Measurements from ENCODE around the gene F2. TPM values are rescaled to one million over a fixed set of nuclear protein-coding genes. Genes with fewer than 3 reads are reported as not detected.

The F2 gene
- total and polyA plus RNA-seq, 2 of the 13 experiments (the other 11 are each of a cell fraction or from before 2014, with no cell fraction given), result 330 to 801 TPM

DNA sequence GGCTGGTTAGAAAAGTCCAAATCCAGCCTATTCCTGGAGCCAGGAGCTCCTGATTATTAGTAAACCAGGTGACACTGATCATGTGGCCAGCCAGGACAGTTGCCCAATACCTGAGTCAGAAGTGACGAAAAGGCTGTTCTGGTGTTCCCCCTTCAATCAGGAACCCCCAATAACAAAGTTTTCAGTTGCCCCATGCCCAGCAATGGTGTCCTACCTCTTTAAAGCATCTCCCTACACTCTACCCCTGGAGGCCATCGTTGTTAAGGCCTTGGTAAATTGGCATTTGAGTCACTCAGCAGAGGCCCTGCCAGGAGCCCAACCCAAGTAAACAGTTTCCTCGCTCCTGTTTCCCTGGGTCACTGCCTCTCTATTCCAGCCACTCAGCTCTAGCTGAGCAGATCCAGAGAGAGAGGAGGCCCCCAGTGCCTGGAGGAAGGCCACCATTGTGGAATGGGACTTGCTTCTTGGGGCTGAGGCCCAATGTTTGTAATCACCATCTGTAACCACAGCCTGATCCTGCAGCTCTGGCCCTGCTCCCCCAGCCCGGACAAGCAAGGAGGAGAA is 43.6 kb upstream of the F2 start (continued):
- no peak for TF ChIP-seq ZNF138 (CRISPR knock-in tag; IDR thresholded peaks at IDR 0.05; ENCODE audit: low read depth)
- TF ChIP-seq REPIN1 (CRISPR knock-in tag; IDR thresholded peaks at IDR 0.05; ENCODE audit: borderline replicate concordance, low read depth), result no peak
- TF ChIP-seq, protein P1, sequence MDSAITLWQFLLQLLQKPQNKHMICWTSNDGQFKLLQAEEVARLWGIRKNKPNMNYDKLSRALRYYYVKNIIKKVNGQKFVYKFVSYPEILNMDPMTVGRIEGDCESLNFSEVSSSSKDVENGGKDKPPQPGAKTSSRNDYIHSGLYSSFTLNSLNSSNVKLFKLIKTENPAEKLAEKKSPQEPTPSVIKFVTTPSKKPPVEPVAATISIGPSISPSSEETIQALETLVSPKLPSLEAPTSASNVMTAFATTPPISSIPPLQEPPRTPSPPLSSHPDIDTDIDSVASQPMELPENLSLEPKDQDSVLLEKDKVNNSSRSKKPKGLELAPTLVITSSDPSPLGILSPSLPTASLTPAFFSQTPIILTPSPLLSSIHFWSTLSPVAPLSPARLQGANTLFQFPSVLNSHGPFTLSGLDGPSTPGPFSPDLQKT (CRISPR knock-in tag; IDR thresholded peaks at IDR 0.05; ENCODE audit: borderline replicate concordance), result no peak
- no peak for TF ChIP-seq ZNF556 (CRISPR knock-in tag; IDR thresholded peaks at IDR 0.05; ENCODE audit: borderline replicate concordance)
- no peak for TF ChIP-seq ZNF468 (CRISPR knock-in tag; IDR thresholded peaks at IDR 0.05)
- TF ChIP-seq, protein P2, sequence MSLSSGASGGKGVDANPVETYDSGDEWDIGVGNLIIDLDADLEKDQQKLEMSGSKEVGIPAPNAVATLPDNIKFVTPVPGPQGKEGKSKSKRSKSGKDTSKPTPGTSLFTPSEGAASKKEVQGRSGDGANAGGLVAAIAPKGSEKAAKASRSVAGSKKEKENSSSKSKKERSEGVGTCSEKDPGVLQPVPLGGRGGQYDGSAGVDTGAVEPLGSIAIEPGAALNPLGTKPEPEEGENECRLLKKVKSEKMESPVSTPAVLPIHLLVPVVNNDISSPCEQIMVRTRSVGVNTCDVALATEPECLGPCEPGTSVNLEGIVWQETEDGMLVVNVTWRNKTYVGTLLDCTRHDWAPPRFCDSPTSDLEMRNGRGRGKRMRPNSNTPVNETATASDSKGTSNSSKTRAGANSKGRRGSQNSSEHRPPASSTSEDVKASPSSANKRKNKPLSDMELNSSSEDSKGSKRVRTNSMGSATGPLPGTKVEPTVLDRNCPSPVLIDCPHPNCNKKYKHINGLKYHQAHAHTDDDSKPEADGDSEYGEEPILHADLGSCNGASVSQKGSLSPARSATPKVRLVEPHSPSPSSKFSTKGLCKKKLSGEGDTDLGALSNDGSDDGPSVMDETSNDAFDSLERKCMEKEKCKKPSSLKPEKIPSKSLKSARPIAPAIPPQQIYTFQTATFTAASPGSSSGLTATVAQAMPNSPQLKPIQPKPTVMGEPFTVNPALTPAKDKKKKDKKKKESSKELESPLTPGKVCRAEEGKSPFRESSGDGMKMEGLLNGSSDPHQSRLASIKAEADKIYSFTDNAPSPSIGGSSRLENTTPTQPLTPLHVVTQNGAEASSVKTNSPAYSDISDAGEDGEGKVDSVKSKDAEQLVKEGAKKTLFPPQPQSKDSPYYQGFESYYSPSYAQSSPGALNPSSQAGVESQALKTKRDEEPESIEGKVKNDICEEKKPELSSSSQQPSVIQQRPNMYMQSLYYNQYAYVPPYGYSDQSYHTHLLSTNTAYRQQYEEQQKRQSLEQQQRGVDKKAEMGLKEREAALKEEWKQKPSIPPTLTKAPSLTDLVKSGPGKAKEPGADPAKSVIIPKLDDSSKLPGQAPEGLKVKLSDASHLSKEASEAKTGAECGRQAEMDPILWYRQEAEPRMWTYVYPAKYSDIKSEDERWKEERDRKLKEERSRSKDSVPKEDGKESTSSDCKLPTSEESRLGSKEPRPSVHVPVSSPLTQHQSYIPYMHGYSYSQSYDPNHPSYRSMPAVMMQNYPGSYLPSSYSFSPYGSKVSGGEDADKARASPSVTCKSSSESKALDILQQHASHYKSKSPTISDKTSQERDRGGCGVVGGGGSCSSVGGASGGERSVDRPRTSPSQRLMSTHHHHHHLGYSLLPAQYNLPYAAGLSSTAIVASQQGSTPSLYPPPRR (CRISPR knock-in tag; IDR thresholded peaks at IDR 0.05; ENCODE audit: borderline replicate concordance), result no peak
- TF ChIP-seq ZSCAN21 (CRISPR knock-in tag; IDR thresholded peaks at IDR 0.05; ENCODE audit: borderline replicate concordance), result 0 out of 2 replicates have a peak, but pooled peaks have one; percentile 67
- TF ChIP-seq UBTF (CRISPR knock-in tag; IDR thresholded peaks at IDR 0.05), result no peak
- no peak for TF ChIP-seq ZMYM4 (CRISPR knock-in tag; IDR thresholded peaks at IDR 0.05)
- no peak for TF ChIP-seq ZNF17 (CRISPR knock-in tag; IDR thresholded peaks at IDR 0.05)
- peak; percentile 21 for TF ChIP-seq ASH2L (IDR thresholded peaks at IDR 0.05; ENCODE audit: insufficient read length, low read depth, low read length)
- TF ChIP-seq HNF1B (CRISPR knock-in tag; IDR thresholded peaks at IDR 0.05), result peak; percentile 46; the same call in 1 of the 2 replicates
- TF ChIP-seq, protein P3, sequence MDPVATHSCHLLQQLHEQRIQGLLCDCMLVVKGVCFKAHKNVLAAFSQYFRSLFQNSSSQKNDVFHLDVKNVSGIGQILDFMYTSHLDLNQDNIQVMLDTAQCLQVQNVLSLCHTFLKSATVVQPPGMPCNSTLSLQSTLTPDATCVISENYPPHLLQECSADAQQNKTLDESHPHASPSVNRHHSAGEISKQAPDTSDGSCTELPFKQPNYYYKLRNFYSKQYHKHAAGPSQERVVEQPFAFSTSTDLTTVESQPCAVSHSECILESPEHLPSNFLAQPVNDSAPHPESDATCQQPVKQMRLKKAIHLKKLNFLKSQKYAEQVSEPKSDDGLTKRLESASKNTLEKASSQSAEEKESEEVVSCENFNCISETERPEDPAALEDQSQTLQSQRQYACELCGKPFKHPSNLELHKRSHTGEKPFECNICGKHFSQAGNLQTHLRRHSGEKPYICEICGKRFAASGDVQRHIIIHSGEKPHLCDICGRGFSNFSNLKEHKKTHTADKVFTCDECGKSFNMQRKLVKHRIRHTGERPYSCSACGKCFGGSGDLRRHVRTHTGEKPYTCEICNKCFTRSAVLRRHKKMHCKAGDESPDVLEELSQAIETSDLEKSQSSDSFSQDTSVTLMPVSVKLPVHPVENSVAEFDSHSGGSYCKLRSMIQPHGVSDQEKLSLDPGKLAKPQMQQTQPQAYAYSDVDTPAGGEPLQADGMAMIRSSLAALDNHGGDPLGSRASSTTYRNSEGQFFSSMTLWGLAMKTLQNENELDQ (CRISPR knock-in tag; IDR thresholded peaks at IDR 0.05; ENCODE audit: borderline replicate concordance), result no peak
- no peak for TF ChIP-seq NCOR1 (IDR thresholded peaks at IDR 0.05; ENCODE audit: borderline replicate concordance, low read length)
